Measurements from ENCODE around the gene RIOK3.
A peak's percentile ranks its signal among the peaks of the same experiment; 100 is the strongest.

DNA sequence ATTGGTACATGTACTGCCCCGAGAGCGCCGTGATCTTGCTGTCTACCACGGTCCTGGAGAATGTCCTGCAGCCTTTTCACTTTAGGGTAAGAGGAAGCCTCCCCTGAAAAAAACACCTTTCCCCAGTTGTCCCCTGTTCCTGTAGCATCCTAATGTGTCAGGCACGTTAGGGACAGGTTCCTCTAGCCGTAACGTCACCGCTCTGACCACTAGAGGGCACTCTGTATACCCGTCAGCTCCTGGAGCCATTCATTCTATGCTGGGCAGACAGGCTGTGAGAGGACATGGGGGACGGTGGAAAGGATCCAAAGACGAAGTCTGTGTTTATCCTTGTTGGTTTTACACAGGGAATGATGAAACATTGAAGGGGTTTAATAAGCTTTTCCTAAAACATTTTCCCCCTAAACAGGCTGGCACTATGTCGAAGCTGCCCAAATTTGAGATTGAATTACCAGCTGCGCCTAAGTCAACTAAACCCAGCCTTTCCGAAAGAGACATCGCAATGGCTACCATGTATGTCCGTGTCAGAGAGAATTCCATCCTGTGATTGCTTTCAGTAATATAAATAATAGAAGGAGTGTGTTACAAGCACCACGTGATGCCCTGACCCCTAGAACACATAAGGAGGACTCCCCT is 62.9 kb downstream of the RIOK3 start:
- TF ChIP-seq, protein P1, sequence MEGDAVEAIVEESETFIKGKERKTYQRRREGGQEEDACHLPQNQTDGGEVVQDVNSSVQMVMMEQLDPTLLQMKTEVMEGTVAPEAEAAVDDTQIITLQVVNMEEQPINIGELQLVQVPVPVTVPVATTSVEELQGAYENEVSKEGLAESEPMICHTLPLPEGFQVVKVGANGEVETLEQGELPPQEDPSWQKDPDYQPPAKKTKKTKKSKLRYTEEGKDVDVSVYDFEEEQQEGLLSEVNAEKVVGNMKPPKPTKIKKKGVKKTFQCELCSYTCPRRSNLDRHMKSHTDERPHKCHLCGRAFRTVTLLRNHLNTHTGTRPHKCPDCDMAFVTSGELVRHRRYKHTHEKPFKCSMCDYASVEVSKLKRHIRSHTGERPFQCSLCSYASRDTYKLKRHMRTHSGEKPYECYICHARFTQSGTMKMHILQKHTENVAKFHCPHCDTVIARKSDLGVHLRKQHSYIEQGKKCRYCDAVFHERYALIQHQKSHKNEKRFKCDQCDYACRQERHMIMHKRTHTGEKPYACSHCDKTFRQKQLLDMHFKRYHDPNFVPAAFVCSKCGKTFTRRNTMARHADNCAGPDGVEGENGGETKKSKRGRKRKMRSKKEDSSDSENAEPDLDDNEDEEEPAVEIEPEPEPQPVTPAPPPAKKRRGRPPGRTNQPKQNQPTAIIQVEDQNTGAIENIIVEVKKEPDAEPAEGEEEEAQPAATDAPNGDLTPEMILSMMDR (IDR thresholded peaks at IDR 0.05) = peak; percentile 53 to 86 (median 74)
- no peak for TF ChIP-seq POLR2A (IDR thresholded peaks at IDR 0.05)
